HG03066 (cell line): ENCODE results near the gene SFI1.

ENCODE experiments used
- ATAC-seq: cut with Tn5 transposase; IDR thresholded peaks from one replicate; pipeline ENCODE4 v1.9.1; 2021; ENCODE audit warnings: low read depth; ENCODE audit not compliant: unreplicated experiment

Gene SFI1

GRCh38 chr22:31615491-31615860, 119.1 kb downstream of the SFI1 start:
- no peak for ATAC-seq

- ATAC-seq: no peak
Measured at GRCh38 chr22:31615940-31616314, 119.6 kb downstream of the SFI1 start.

- ATAC-seq: no peak
Measured at GRCh38 chr22:31616315-31616980, 120.1 kb downstream of the SFI1 start.

- ATAC-seq: no peak
Measured at GRCh38 chr22:31618057-31618456, 121.7 kb downstream of the SFI1 start.

GRCh38 chr22:31618471-31619176, 122.3 kb downstream of the SFI1 start:
- ATAC-seq: no peak

- ATAC-seq: no peak
Measured at GRCh38 chr22:31619611-31620300, 123.4 kb downstream of the SFI1 start.

GRCh38 chr22:31620756-31621480, 124.6 kb downstream of the SFI1 start:
- no peak for ATAC-seq

GRCh38 chr22:31621507-31622124, 125.3 kb downstream of the SFI1 start:
- ATAC-seq: no peak

GRCh38 chr22:31622980-31623379, 126.6 kb downstream of the SFI1 start:
- ATAC-seq: no peak

GRCh38 chr22:31623592-31624304, 127.4 kb downstream of the SFI1 start:
- no peak for ATAC-seq

- ATAC-seq: no peak
Measured at GRCh38 chr22:31625257-31625640, 128.9 kb downstream of the SFI1 start.

GRCh38 chr22:31625661-31626426, 129.5 kb downstream of the SFI1 start:
- ATAC-seq: no peak

GRCh38 chr22:31626427-31627150, 130.3 kb downstream of the SFI1 start:
- ATAC-seq: no peak

- no peak for ATAC-seq
Measured at GRCh38 chr22:31627223-31627731, 130.9 kb downstream of the SFI1 start.

- no peak for ATAC-seq
Measured at GRCh38 chr22:31628362-31628761, 132.0 kb downstream of the SFI1 start.

- ATAC-seq: no peak
Measured at GRCh38 chr22:31628969-31629708, 132.8 kb downstream of the SFI1 start.

GRCh38 chr22:31629741-31630184, 133.4 kb downstream of the SFI1 start:
- no peak for ATAC-seq
